IPS DF 19.7 (cell line): ENCODE results near the gene KRTAP10-8.
"Not testable (repeated sequence)": the region's sequence is repeated elsewhere in the genome, so short reads cannot be mapped to it uniquely, and the experiment has no call there.

Experiments
- DNase-seq: peaks from one replicate; pipeline ENCODE4 v3.0.0-alpha.2; 2013; ENCODE audit warnings: low read depth, low spot score

KRTAP10-8 gene

DNA sequence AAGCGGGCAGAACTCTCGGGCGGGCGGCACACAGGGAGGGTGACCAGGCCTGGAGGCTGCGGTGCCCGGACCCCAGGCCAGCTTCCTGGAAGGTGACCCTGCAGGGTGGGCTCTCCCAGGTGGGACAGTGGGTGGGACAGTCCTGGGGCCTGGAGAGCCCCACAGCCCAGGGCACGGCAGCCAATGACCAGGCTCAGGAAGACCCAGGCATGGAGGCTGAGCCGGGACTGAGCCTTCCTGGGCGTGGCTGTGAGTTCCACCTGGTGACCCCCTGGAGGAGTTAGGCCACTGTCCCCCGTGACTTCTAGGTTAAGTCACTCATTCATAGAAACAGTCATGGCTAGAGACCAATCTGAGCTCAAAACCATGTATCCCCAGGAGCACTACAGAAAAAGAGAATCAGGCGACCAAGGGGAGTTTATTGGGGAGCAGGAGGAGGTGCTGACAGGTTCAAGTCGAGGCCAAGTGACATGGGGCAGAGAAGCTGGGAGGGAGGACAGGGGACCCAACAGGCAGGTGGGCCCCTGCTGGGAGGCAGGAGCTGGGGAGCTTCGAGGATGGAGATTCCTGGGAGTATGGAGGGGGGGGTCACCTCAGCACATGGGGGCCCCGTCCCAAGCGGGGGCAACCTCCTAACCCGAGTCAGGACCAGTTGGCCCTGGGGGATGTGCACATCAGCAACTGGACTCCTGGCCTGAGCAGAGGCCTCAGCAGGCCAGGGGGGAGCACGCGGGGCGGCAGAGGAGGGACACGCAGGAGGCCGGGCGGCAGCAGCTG, 32.6 kb upstream of the KRTAP10-8 start:
- no peak for DNase-seq

GRCh38 chr21:44579833-44580144, 32.1 kb upstream of the KRTAP10-8 start:
- no peak for DNase-seq

GRCh38 chr21:44580231-44580821, 31.6 kb upstream of the KRTAP10-8 start, which contains the start of gene KRTAP10-5:
Gene KRTAP10-5 (minus strand): TSS chr21:44580604. CDS start chr21:44580578, 26 bp downstream.
- not testable (repeated sequence) for DNase-seq

GRCh38 chr21:44581158-44581557, 30.7 kb upstream of the KRTAP10-8 start:
- no peak for DNase-seq

DNA sequence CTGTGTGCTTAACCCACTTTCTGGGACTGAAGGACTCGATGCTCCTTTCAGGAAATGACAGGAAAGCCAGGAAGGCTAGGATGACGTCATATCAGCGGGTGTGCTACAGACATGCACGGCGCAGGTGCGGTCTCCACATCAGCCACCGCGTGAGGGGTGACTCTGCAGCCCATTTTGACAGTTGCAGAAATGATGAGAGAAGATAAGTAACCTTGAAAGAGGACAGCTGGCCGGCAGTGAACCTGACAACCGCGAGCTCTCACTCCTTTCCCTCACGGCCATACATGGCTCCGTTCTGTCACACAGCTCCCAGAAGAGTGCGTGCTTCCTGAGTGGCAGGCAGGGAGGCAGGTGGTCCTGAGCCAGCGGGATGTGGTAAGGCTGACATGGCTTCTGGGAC, 29.8 kb upstream of the KRTAP10-8 start:
- DNase-seq, result no peak

DNA sequence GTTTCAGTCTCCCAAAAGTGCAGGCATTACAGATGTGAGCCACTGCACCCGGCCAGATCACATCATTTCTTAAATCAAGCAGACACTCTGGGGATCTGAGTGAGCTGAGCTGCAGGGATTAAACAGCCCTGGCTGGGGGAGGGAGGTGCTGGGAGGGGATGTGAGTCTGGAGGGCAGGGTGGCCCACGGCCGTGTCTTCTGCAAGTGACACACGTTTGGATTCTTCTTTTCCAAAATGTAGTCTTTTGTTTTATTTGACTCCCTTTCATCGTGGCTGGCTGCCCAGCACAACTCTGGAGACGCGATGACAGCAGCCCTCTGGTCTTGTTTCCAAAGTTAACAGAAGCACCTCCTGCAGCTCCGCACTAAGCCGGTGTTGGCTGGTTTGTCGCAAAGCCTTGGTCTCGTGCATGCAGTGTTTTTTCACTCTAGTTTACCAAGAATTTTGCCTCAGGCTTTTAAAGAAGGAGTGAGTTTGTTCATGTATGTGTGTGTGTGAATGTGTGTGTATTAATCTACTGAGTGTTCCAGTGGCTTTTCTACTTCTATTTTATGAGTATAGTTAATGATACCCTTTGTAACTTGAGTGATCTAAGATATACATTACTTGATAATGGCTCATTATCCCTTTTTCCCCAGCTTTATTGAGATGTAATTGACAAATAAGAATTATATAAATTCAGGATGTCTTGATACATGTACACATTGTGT, 28.6 kb upstream of the KRTAP10-8 start:
- DNase-seq, result no peak

DNA sequence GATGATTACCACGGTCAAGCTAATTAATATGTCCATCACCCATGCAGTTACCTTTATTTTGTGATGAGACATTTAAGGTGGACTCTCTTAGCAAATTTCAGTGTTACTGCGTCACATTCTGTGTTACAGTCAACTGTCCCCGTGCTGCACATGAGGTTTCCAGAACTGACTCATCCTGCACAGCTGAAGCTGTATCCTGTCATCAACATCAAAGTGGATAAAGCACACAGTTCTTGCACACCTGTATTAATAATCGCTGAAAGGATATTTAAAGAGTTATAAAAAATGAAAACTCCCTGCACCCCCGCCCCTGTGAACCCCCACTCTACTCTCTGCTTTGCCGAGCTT, 28.1 kb upstream of the KRTAP10-8 start:
- no peak for DNase-seq

DNA sequence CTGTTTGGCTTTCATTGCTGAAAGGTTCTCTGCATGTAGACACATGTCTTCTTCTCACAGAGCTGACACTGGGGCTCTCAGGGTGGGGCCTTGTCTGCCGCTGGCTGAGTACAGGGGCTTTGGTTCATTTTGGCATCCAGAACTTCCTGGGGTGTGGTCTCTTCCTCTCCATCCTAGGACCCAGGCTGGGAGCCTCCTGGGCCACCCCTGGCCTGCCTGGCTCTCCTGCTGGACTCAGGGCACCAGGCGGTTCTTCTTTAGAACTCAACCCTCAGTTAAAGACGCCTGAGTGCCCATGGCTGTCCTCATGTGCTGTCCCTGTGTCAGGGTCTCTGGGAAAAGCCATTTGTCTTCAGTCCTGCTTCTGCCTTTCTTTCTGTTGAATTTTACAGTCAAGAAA, 26.0 kb upstream of the KRTAP10-8 start:
- DNase-seq, result no peak

- no peak for DNase-seq
These were observed 22.8 kb upstream of the KRTAP10-8 start for GRCh38 chr21:44589094-44589493.

- no peak for DNase-seq
These were observed 22.1 kb upstream of the KRTAP10-8 start for GRCh38 chr21:44589586-44590305.

GRCh38 chr21:44590311-44590721, 21.6 kb upstream of the KRTAP10-8 start:
- no peak for DNase-seq

DNA sequence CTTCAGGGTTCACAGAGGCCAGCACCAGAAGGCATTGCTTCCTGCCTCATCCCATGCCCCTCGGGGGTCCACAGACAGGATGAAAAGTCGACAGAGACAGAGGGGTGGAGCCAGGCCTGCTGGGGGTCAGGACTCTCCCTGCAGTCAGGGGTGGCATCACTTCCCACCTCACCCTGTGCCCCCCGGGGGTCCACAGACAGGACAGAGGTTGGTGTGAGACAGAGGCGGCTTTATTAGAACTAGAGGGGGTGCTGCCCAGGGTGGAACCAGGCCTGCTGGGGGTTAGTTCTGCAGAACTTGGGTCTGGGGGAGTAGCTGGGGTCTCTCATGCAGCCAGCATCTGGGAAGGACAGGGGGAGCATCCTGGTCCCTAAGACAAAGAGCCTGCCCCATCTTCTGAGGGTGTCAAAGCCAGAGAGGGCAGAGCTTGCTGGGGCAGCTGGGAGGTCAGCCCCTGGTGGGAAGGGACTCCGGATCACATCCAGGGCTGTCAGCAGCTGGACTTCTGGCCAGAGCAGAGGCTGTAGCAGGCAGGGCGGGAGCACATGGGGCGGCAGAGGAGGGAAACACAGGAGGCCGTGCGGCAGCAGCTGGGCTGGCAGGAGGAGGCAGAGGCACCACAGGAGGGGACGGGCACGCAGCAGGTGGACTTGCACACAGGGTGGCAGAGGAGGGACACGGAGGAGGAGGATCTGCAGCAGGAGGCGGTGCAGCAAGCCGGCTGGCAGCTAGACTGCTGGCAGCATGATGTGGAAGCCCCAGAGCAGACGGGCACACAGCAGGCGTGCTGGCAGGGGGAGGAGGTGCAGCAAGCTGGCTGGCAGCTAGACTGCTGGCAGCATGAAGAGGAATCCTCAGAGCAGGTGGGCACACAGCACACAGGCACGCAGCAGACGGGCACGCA, 20.7 kb upstream of the KRTAP10-8 start:
- not testable (repeated sequence) for DNase-seq

DNA sequence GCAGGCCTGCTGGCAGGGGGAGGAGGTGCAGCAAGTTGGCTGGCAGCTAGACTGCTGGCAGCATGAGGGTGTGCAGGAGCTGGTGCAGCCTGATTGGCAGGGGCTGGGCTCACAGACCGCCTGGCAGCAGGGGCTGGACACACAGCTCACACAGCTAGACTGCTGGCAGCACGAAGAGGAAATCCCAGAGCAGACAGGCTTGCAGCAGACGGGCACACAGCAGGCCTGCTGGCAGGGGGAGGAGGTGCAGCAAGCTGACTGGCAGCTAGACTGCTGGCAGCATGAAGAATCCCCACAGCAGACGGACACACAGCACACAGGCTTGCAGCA, 20.1 kb upstream of the KRTAP10-8 start:
- not testable (repeated sequence) for DNase-seq

DNA sequence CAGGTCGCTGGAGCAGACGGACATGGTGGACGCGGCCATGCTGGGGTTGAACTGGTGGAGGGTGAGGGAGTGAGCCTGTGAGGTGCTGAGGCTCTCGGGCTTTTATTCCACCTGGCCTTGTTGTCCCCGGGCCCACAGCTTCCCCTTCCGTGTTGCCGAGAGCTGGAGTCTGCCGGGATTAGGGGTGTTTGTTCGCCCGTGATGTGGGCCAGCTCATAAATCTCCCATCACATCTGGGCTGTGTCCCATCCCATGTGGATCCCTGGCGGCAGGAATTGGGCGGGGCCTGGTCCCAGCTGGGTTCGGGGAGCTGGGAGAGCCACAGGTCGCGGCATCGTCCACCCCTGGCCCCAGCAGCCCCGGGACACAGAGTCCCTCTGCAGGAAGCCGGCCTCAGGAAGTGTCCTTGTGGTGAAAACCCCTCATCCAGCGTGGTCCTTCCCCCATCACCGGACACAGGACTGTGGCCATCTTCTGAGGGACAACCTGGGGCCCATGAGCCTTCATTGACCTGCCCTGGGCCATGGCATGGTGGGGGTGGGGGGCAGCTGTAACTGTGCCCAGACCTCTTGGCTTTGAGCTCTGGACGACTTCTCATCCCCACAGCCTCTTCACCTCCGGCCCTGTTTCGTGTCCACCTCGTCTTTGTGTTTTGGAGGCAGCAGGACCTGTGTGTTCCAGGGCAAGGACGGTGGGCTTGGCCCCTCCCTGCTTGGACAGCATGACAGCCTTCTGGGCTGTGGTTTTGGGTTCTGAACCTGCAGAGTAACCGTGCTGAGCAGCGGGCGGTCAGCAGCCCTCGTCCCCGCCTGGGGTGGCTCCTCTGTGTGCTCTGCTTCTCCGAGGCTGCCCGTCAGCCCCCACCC, 19.2 kb upstream of the KRTAP10-8 start, which contains the start of gene KRTAP10-6:
Gene KRTAP10-6, minus strand, starts transcription at position 60 of the 866 bp plus-strand sequence. Its CDS starts 21 bp downstream, at position 39.
- DNase-seq, result no peak

- no peak for DNase-seq
These were observed 18.1 kb upstream of the KRTAP10-8 start for GRCh38 chr21:44593598-44594405.

GRCh38 chr21:44594406-44594916, 17.4 kb upstream of the KRTAP10-8 start:
- DNase-seq, result no peak

GRCh38 chr21:44595524-44595923, 16.4 kb upstream of the KRTAP10-8 start:
- DNase-seq, result no peak

GRCh38 chr21:44596068-44596725, 15.7 kb upstream of the KRTAP10-8 start:
- no peak for DNase-seq

DNA sequence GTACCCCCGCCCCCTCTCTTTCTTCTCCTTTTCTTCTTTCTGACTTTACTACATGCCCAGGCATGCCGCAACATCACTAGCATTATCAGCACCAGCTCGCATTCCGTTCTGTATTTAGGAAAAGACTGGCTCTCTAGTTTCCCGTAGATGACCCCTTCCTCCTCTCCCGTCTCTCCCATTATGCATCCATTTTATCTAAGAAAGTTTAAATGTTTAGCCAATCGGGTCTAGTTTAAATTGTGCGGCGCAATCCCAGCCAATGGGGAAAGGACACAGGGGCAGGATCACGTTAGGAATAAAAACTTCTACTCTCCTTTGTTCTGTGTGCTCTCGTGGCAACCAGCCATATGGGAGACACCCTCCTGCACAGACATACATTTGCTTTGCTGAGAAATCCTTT, 13.8 kb upstream of the KRTAP10-8 start:
- DNase-seq, result no peak
